Common myeloid progenitor, CD34-positive (primary cell): ENCODE measurements around the gene ERBB4.

Experiments used
- CTCF ChIA-PET: fragments of 350-600 bp; sonication (Branson Sonifier 250); formaldehyde crosslinking; loops from one replicate; lab custom pipeline; 2021; ENCODE audit warnings: antibody characterized with exemption; lab: Charles Lee
- POLR2A ChIA-PET: fragments of 350-600 bp; sonication (Branson Sonifier 250); formaldehyde crosslinking; loops from one replicate; lab custom pipeline; 2021; ENCODE audit warnings: antibody characterized with exemption; lab: Charles Lee
- DNase-seq, 3 donors: peaks; one replicate each; pipeline versions ENCODE4 v3.0.0 to v3.0.0-alpha.2; 2013
- H3K27ac ChIP-seq, 2 experiments: 1 replicate in 1 of 2; 2 replicates in 1 of 2; pipeline ENCODE4 v1.7.0; 2013; ENCODE audit warnings: inconsistent platforms in 2 of 2, low read length in 2 of 2, mild to moderate bottlenecking in 2 of 2, low read depth in 1 of 2, moderate library complexity in 1 of 2; ENCODE audit not compliant: severe bottlenecking in 2 of 2, insufficient read depth in 1 of 2, poor library complexity in 1 of 2
- H3K27me3 ChIP-seq, 5 experiments: replicated peaks in 2 of 5; 1 replicate in 3 of 5; 2 replicates in 2 of 5; pipeline versions ENCODE4 v1.6.1 to v1.7.0; 2013; ENCODE audit warnings: low read length in 4 of 5, mild to moderate bottlenecking in 2 of 5, moderate library complexity in 2 of 5, inconsistent platforms in 1 of 5; ENCODE audit not compliant: insufficient read depth in 5 of 5, control insufficient read depth in 4 of 5
- H3K36me3 ChIP-seq, 4 experiments: 1 replicate in 2 of 4; 2 replicates in 2 of 4; pipeline versions ENCODE4 v1.6.1 to v1.7.0; 2013; ENCODE audit warnings: low read length in 3 of 4, control low read depth in 1 of 4, mild to moderate bottlenecking in 1 of 4; ENCODE audit not compliant: control insufficient read depth in 4 of 4, insufficient read depth in 4 of 4
- H3K4me1 ChIP-seq, 4 experiments: 1 replicate in 3 of 4; 2 replicates in 1 of 4; pipeline versions ENCODE4 v1.6.1 to v1.7.1; 2013; ENCODE audit warnings: low read length in 3 of 4, mild to moderate bottlenecking in 3 of 4, control low read depth in 1 of 4, inconsistent platforms in 1 of 4, moderate library complexity in 1 of 4; ENCODE audit not compliant: control insufficient read depth in 4 of 4, insufficient read depth in 4 of 4; ENCODE audit errors: control extremely low read depth in 1 of 4
- H3K4me3 ChIP-seq, 7 experiments: 1 replicate in 4 of 7; 2 replicates in 3 of 7; pipeline versions ENCODE4 v1.5.1 to v1.7.0; 2013; ENCODE audit warnings: mild to moderate bottlenecking in 7 of 7, low read length in 6 of 7, moderate library complexity in 6 of 7, inconsistent platforms in 2 of 7, low read depth in 2 of 7, control low read depth in 1 of 7; ENCODE audit not compliant: insufficient read depth in 4 of 7, control insufficient read depth in 1 of 7; ENCODE audit errors: extremely low read depth in 1 of 7
- H3K9me3 ChIP-seq, 5 experiments: 1 replicate in 4 of 5; 2 replicates in 1 of 5; pipeline versions ENCODE4 v1.6.1 to v1.7.1; 2013; ENCODE audit warnings: low read length in 4 of 5, mild to moderate bottlenecking in 2 of 5, inconsistent platforms in 1 of 5, low read depth in 1 of 5, moderate library complexity in 1 of 5; ENCODE audit not compliant: control insufficient read depth in 4 of 5, insufficient read depth in 2 of 5; ENCODE audit errors: control extremely low read depth in 1 of 5
- WGBS: methylation state at CpG from one replicate; pipeline ENCODE4 v1.1.5; 2013; ENCODE audit not compliant: insufficient coverage; 5-methylcytosine and 5-hydroxymethylcytosine counted together

ERBB4 gene

DNA sequence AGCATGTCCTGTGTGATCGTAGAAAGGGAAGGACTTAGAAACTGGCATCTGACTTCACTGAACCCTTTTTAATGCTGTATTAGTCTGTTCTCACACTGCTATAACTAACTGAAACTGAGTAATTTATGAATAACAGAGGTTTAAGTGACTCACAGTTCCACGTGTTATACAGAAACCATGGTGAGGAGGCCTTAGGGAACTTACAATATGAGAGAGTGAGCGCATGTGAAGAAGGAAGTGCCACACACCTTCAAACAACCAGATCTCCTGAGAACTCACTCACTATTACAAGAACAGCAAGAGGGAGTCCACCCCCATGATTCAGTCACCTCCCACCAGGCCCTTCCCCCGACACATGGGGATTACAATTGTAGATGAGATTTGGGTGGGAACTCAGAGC, 1170.9 kb downstream of the ERBB4 start:
- H3K9me3 ChIP-seq = no peaks in the 10 kb centered on the region

DNA sequence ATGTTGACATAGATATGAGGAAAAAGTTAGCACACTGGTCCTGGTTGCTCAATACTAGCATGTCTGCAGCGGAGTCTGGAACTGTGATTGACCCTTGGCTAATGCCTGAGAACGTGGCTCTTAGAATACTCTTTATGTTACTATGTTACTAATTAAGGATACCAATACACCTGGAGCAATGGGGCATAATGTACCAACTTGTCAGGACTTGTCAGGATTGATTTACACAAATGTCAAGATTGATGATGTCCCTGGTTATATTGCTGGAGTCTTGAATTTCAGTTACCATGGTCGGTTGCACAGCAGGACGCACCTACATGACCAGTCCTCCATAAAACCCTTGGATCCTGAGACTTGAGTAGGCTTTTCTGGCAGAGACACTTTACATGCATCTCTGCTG, 1171.3 kb downstream of the ERBB4 start:
- CTCF ChIA-PET = no interaction called here
- Histone ChIP-seq H3K9me3 (no peaks in the 10 kb centered on the region), H3K4me3 (no peak overlapping the region), H3K36me3 (no peaks in the 10 kb centered on the region), H3K27me3 (no peaks in the 10 kb centered on the region), H3K4me1 (no peaks in the 10 kb centered on the region), H3K27ac (no peak overlapping the region)
- POLR2A ChIA-PET = no interaction called here
- 100% methylated on average over 2 of the region's 4 CpGs for WGBS
- no peak for DNase-seq

More for the DNA sequence above, 1170.9 kb downstream of the ERBB4 start:
- H3K27me3 ChIP-seq = no peaks in the 10 kb centered on the region
- H3K36me3 ChIP-seq = no peaks in the 10 kb centered on the region
- H3K4me3 ChIP-seq = no peak overlapping the region
- WGBS = no CpG with 5 or more reads among the region's 4 CpGs
- CTCF ChIA-PET = no interaction called here
- H3K27ac ChIP-seq = no peak overlapping the region
- no peaks in the 10 kb centered on the region for H3K4me1 ChIP-seq
- POLR2A ChIA-PET = no interaction called here
- DNase-seq = no peak

DNA sequence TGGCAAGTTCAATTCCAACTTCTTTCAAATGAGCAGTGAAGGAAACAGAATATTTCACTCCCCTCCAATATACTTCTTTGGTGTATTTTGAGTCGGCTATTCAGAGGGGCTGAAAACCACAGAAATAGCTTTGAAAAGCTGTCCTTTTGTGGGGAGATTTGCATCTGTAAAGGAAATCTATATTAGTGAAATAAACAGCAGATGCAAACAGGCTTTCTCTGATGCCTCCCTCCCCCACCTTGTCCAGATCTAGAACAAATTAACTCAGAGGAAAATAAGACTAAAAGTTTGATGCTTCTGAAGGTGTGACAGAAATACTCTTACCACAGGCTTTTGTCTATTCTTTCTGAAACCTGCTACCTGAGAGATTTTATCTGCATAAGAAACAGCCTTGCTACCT, 1173.7 kb downstream of the ERBB4 start:
- no peaks in the 10 kb centered on the region for H3K27me3 ChIP-seq
- DNase-seq = no peak
- no peaks in the 10 kb centered on the region for H3K4me1 ChIP-seq
- WGBS = no CpG with 5 or more reads among the region's 1 CpG
- CTCF ChIA-PET = interaction anchor here (1.2 kb wide), 1 partner anchor 10 kb away, joined by 3 read pairs; no protein-coding TSS in a partner anchor
- POLR2A ChIA-PET = no interaction called here
- no peak overlapping the region for H3K4me3 ChIP-seq
- no peaks in the 10 kb centered on the region for H3K9me3 ChIP-seq
- no peaks in the 10 kb centered on the region for H3K36me3 ChIP-seq
- H3K27ac ChIP-seq = no peak overlapping the region

DNA sequence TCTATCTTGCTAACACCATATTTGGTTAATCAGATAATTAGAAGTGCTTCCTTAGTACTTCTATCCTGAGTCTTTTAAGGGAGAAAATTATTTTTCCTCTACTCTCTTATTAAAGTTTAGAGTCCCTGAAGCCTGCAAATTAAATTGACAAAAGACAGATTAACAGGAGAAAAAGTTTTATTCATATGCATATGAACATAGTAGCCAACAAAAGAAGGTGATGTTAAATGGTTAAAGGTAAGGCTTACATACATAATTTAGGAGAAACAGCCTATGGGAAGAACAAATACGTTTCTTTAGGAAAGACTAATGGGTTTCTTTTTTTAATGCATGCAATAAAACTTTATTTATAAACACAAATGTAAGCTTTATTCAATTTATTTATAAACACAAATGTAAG, 1177.2 kb downstream of the ERBB4 start:
- no peak overlapping the region for H3K4me3 ChIP-seq
- no peaks in the 10 kb centered on the region for H3K27me3 ChIP-seq
- H3K9me3 ChIP-seq = no peaks in the 10 kb centered on the region
- no CpG with 5 or more reads among the region's 1 CpG for WGBS
- no peaks in the 10 kb centered on the region for H3K36me3 ChIP-seq
- ChIA-PET POLR2A (no interaction called here), CTCF (no interaction called here)
- no peak overlapping the region for H3K27ac ChIP-seq
- DNase-seq = no peak
- no peaks in the 10 kb centered on the region for H3K4me1 ChIP-seq

DNA sequence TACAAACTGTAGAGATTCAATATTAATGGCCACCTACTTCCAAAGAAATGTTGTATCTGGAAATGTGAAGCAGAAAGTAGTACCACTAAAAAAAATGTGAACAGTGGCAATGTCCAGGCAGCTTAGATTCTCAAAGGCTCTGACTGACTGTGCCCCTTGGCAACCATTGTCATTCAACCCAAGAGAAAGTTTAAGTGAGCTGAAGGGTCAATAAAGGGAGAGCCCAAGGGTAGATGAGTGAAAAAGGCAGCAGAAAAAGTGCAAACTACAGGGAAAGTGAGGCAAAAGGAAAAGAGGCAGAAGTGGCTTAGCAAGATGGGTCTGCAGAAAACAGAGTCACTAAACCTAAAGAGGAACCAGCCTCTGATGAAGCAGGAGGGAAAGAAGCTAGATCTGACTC, 1179.3 kb downstream of the ERBB4 start:
- DNase-seq = no peak
- Histone ChIP-seq H3K36me3 (no peaks in the 10 kb centered on the region), H3K27ac (no peak overlapping the region), H3K4me1 (no peaks in the 10 kb centered on the region), H3K4me3 (no peak overlapping the region), H3K9me3 (no peaks in the 10 kb centered on the region), H3K27me3 (no peaks in the 10 kb centered on the region)
- ChIA-PET POLR2A (no interaction called here), CTCF (no interaction called here)

DNA sequence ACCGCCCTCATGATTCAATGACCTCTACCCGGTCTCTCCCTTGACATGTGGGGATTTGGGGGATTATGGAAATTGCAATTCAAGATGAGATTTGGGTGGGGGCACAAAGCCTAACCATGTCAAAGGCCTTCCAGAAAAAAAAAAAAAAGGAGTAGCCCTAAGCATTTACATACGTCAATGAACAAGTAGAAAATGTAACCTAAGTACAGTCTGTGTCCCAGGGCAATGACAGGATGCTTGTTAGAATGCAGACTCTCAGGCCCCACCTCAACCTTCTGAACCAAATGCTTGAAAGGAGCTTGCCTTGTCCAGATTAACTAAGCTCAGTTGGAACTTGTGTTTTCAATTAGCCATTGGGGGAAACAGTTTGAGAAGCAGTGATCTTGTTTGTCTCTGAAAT, 1180.1 kb downstream of the ERBB4 start:
- POLR2A ChIA-PET = no interaction called here
- H3K27me3 ChIP-seq = no peaks in the 10 kb centered on the region
- no peaks in the 10 kb centered on the region for H3K36me3 ChIP-seq
- no CpG with 5 or more reads among the region's 3 CpGs for whole genome bisulfite sequencing
- H3K9me3 ChIP-seq = no peaks in the 10 kb centered on the region
- no peak overlapping the region for H3K27ac ChIP-seq
- no peak overlapping the region for H3K4me3 ChIP-seq
- H3K4me1 ChIP-seq = no peaks in the 10 kb centered on the region
- CTCF ChIA-PET = no interaction called here
- DNase-seq = no peak

DNA sequence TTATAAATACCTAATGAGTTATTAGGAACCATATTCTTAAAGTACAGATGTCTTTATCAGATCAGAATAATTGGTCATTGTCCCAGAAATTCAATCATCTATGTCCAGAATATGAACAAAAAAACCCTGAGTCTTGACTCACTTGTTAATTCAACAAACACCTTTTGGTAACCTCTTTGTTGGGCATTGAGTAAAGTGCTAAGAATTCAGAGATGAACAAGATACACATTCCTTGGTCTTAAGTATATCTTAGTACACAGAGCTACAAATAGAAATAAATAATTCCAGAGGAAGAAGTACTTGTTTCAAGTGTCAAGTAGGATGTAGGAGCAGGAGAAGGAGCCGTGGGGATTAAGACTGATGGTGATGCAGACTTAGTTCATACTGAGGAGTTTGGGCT, 1184.1 kb downstream of the ERBB4 start:
- CTCF ChIA-PET = no interaction called here
- Histone ChIP-seq H3K4me1 (no peaks in the 10 kb centered on the region), H3K36me3 (no peaks in the 10 kb centered on the region), H3K4me3 (no peak overlapping the region), H3K27ac (no peak overlapping the region), H3K27me3 (no peaks in the 10 kb centered on the region), H3K9me3 (no peaks in the 10 kb centered on the region)
- POLR2A ChIA-PET = no interaction called here
- DNase-seq = no peak
- WGBS = 71% methylated on average over 1 of the region's 1 CpG
